ENCODE data around the gene BECN2.

BECN2 gene

DNA sequence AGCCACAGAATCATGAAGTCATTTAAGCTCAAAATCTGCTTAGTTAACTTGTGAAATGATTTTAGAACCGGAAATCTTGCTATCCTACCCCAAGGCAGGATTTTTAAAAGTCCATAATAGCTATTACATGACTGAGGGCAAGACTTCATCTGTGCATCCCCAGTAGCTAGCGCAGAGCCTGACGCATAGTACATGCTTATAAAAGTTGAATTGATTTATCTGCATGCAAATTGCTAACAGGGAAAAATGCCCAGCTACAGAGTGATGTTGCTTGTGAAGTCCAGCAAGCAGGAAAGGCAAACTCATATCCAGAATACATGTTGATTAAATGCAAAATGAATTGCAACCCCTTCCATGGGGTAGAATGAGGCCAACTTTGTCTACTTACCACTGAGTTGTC is 49.4 kb downstream of the BECN2 start:
- TF ChIP-seq, protein P1, sequence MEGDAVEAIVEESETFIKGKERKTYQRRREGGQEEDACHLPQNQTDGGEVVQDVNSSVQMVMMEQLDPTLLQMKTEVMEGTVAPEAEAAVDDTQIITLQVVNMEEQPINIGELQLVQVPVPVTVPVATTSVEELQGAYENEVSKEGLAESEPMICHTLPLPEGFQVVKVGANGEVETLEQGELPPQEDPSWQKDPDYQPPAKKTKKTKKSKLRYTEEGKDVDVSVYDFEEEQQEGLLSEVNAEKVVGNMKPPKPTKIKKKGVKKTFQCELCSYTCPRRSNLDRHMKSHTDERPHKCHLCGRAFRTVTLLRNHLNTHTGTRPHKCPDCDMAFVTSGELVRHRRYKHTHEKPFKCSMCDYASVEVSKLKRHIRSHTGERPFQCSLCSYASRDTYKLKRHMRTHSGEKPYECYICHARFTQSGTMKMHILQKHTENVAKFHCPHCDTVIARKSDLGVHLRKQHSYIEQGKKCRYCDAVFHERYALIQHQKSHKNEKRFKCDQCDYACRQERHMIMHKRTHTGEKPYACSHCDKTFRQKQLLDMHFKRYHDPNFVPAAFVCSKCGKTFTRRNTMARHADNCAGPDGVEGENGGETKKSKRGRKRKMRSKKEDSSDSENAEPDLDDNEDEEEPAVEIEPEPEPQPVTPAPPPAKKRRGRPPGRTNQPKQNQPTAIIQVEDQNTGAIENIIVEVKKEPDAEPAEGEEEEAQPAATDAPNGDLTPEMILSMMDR (IDR thresholded peaks at IDR 0.05; ENCODE audit: extremely low read depth, missing control alignments) = no peak
- DNase-seq (ENCODE audit: low spot score) = no peak

Measured in GM20000 (cell line).